WERI-Rb-1 (cell line): Measurements from ENCODE around the gene SLC41A2.
"Not testable (repeated sequence)": the region's sequence is repeated elsewhere in the genome, so short reads cannot be mapped to it uniquely, and the experiment has no call there.

Experiments
- DNase-seq: peaks from one replicate; pipeline ENCODE4 v3.0.0-alpha.2; 2020
- H3K27ac ChIP-seq: fragments of 250-450 bp; sonication (Bioruptor Pico); 2 replicates; pipeline ENCODE4 v1.5.1; 2020; ENCODE audit warnings: mild to moderate bottlenecking, moderate library complexity
- H3K27me3 ChIP-seq: fragments of 250-450 bp; sonication (Bioruptor Pico); 2 replicates; pipeline ENCODE4 v1.5.1; 2021; ENCODE audit warnings: mild to moderate bottlenecking, low read depth, moderate library complexity; ENCODE audit not compliant: insufficient read depth, severe bottlenecking
- H3K36me3 ChIP-seq: fragments of 250-450 bp; sonication (Bioruptor Pico); 2 replicates; pipeline ENCODE4 v1.5.1; 2020; ENCODE audit warnings: mild to moderate bottlenecking, moderate library complexity
- H3K4me3 ChIP-seq: 2 replicates; pipeline ENCODE4 v1.5.1; 2011; ENCODE audit warnings: low read depth, mild to moderate bottlenecking, control low read depth, low read length
- H3K9me3 ChIP-seq: fragments of 250-450 bp; sonication (Bioruptor Pico); 2 replicates; pipeline ENCODE4 v1.5.1; 2021; ENCODE audit warnings: mild to moderate bottlenecking, moderate library complexity; ENCODE audit not compliant: severe bottlenecking
- CTCF ChIP-seq: IDR thresholded peaks from 2 replicates; pipeline ENCODE4 v1.5.1; 2011; ENCODE audit warnings: low read depth, mild to moderate bottlenecking, control low read depth, inconsistent platforms, low read length

Gene SLC41A2

GRCh38 chr12:104951759-104952509 lies 6.2 kb downstream of the SLC41A2 start:
- no peak overlapping the region for H3K4me3 ChIP-seq
- no peaks in the 10 kb centered on the region for H3K36me3 ChIP-seq
- H3K27ac ChIP-seq: no peak overlapping the region
- DNase-seq: no peak
- no peaks in the 10 kb centered on the region for H3K9me3 ChIP-seq
- H3K27me3 ChIP-seq: no peaks in the 10 kb centered on the region
- no peak for TF ChIP-seq CTCF

- not testable (repeated sequence) for H3K27me3 ChIP-seq, H3K27ac ChIP-seq, H3K4me3 ChIP-seq, H3K9me3 ChIP-seq, H3K36me3 ChIP-seq, DNase-seq
Observed at GRCh38 chr12:104948716-104949115, 9.4 kb downstream of the SLC41A2 start.

- no peak for DNase-seq
- TF ChIP-seq CTCF: no peak
Observed at GRCh38 chr12:104944252-104944651, 13.8 kb downstream of the SLC41A2 start.

GRCh38 chr12:104943401-104943800 lies 14.7 kb downstream of the SLC41A2 start:
- not testable (repeated sequence) for H3K4me3 ChIP-seq, H3K9me3 ChIP-seq, H3K27ac ChIP-seq, DNase-seq, H3K27me3 ChIP-seq, H3K36me3 ChIP-seq

More at GRCh38 chr12:104944252-104944651, 13.8 kb downstream of the SLC41A2 start:
- Histone ChIP-seq H3K4me3 (no peak overlapping the region), H3K27me3 (no peaks in the 10 kb centered on the region), H3K27ac (no peak overlapping the region), H3K36me3 (no peaks in the 10 kb centered on the region), H3K9me3 (no peaks in the 10 kb centered on the region)

- H3K9me3 ChIP-seq: no peaks in the 10 kb centered on the region
- H3K36me3 ChIP-seq: no peaks in the 10 kb centered on the region
- no peak for TF ChIP-seq CTCF
- H3K27ac ChIP-seq: no peak overlapping the region
- H3K27me3 ChIP-seq: no peaks in the 10 kb centered on the region
- no peak overlapping the region for H3K4me3 ChIP-seq
- DNase-seq: no peak
Observed at GRCh38 chr12:104942075-104942474, 16.0 kb downstream of the SLC41A2 start.

GRCh38 chr12:104941454-104941853 lies 16.6 kb downstream of the SLC41A2 start:
- Histone ChIP-seq H3K36me3 (no peaks in the 10 kb centered on the region), H3K27ac (no peak overlapping the region), H3K27me3 (no peaks in the 10 kb centered on the region), H3K4me3 (no peak overlapping the region), H3K9me3 (no peaks in the 10 kb centered on the region)
- DNase-seq: no peak
- TF ChIP-seq CTCF: no peak

GRCh38 chr12:104939089-104939488 lies 19.0 kb downstream of the SLC41A2 start:
- TF ChIP-seq CTCF: no peak
- Histone ChIP-seq H3K9me3 (no peaks in the 10 kb centered on the region), H3K36me3 (no peaks in the 10 kb centered on the region), H3K4me3 (no peak overlapping the region), H3K27ac (no peak overlapping the region), H3K27me3 (no peaks in the 10 kb centered on the region)
- no peak for DNase-seq
